Astrocyte (in vitro differentiated cells and primary cell): ENCODE measurements around the gene SCAND1. TPM values are rescaled to one million over a fixed set of nuclear protein-coding genes. Genes with fewer than 3 reads are reported as not detected.

Experiments
- total RNA-seq: library from RNA; stranded (reverse); gene quantifications from 2 replicates; pipeline ENCODE4 v1.2.1, GENCODE V29; 2021

The SCAND1 gene
- total RNA-seq, 1 donor from 2014 or later = 63.8 TPM

Other genes starting within 250 kb of the SCAND1 start
- 204 and 208 TPM in 2 replicates for gene RBM39, start 212.2 kb downstream of the SCAND1 start, total RNA-seq
- 32.6 and 40.1 TPM in 2 replicates for gene PHF20, start 182.5 kb downstream of the SCAND1 start, total RNA-seq
- 2.1 and 3.0 TPM in 2 replicates for gene CNBD2, start 14.1 kb upstream of the SCAND1 start, total RNA-seq
- gene EPB41L1, start 200.2 kb upstream of the SCAND1 start, total RNA-seq = 35.0 and 39.4 TPM in 2 replicates